Measurements from ENCODE around the gene ATOX1. TPM values are rescaled to one million over a fixed set of nuclear protein-coding genes. Genes with fewer than 3 reads are reported as not detected.

Gene ATOX1
- total RNA-seq, 4 donors from 2014 or later = 59.5 to 125 (median 109) TPM

DNA sequence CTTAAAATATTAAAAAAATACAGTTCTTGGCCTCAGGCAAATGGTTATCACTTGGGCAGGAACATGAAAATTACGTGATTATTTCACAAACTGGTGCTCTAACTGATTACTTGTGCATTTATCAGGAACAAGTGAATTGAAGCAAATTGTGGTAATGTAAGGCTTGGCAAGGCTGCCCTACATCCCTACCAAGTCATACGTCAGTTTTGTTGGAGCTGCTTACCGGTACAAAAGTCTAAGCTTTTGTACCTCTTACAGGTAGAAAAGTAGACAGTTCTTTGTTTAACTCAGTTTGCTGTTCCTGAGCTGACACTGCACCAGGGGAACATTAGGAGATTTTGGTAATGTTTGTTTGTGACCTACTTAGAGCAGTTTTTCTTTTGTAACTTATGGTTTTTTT lies 15.5 kb upstream of the ATOX1 start:
- TF ChIP-seq, protein P1, sequence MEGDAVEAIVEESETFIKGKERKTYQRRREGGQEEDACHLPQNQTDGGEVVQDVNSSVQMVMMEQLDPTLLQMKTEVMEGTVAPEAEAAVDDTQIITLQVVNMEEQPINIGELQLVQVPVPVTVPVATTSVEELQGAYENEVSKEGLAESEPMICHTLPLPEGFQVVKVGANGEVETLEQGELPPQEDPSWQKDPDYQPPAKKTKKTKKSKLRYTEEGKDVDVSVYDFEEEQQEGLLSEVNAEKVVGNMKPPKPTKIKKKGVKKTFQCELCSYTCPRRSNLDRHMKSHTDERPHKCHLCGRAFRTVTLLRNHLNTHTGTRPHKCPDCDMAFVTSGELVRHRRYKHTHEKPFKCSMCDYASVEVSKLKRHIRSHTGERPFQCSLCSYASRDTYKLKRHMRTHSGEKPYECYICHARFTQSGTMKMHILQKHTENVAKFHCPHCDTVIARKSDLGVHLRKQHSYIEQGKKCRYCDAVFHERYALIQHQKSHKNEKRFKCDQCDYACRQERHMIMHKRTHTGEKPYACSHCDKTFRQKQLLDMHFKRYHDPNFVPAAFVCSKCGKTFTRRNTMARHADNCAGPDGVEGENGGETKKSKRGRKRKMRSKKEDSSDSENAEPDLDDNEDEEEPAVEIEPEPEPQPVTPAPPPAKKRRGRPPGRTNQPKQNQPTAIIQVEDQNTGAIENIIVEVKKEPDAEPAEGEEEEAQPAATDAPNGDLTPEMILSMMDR (IDR thresholded peaks at IDR 0.05; ENCODE audit: low read depth) = no peak

DNA sequence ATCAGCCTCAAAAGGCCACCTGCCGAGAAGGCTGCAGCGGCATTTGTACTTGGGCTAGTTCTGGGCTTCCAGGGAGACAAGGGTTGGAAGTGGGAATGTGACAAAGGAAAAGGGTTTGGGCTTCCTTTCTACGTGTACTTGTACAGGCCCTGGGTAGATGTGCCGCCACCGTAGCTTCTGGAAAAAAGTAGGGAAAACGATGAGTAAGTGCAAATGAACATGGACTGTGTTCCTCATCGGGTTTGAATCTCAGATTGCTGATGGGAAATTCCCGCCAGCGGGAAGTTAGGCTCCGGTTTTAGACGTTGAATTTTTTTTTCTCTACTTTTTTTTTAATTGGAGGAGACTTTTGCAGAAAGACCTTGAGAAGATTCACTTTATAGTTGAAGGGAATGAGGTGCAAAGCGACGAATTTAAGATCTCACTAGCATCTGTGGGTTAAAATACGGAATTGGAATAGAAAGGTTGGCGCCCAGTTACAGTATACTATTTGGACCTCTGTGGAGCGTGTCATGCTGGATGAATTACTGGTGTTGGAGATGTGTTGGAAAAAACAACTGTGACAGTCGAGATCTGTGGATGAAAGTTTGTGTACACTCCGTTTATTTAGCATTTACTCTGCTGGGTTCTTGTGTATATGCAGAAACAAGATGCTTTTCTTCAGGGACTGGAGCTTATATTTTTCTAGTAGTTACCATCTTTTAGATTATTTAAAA lies 14.6 kb upstream of the ATOX1 start:
- TF ChIP-seq, protein P1 (IDR thresholded peaks at IDR 0.05; ENCODE audit: low read depth) = no peak

DNA sequence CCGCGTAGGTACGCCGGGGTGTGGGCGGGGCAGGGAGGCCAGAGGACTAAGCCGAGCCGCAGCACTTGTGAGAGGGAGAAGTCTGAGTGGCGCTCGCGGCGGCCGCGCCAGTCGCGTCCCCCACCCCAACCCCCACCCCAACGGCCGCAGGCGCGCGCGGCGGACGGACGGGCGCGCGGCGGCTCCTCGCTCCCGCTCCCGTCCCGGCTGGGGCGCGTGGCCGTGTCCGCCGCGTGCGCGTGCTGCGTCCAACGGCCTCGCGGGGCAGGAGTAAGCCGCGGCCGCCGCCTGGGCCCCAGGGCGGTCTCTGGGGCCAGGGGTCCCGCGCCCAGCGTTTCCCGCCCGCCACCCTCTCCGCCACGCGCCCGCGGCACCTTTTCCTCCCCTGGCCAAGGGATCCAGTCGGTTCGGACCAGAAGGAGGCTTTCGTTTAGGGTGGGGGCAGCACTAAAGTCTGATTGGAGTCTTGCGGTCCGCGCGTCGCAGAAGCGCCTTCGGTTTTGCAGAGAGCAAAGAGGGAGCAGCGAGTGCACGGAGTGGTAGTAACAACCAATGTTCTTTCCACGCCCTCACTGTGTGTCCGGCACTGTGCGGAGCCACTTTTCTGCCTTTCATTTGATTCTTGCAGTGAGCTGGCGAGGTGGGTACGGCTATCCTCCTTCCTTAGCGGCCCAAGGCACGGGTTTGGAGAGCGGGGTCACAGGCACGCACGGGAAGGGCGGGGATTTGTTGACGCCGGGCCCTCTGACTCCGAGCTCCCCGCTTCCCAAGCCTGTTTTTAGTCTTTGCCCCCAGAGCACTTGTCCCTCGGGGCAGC lies 13.8 kb upstream of the ATOX1 start:
- TF ChIP-seq, protein P1 (IDR thresholded peaks at IDR 0.05; ENCODE audit: low read depth) = no peak

DNA sequence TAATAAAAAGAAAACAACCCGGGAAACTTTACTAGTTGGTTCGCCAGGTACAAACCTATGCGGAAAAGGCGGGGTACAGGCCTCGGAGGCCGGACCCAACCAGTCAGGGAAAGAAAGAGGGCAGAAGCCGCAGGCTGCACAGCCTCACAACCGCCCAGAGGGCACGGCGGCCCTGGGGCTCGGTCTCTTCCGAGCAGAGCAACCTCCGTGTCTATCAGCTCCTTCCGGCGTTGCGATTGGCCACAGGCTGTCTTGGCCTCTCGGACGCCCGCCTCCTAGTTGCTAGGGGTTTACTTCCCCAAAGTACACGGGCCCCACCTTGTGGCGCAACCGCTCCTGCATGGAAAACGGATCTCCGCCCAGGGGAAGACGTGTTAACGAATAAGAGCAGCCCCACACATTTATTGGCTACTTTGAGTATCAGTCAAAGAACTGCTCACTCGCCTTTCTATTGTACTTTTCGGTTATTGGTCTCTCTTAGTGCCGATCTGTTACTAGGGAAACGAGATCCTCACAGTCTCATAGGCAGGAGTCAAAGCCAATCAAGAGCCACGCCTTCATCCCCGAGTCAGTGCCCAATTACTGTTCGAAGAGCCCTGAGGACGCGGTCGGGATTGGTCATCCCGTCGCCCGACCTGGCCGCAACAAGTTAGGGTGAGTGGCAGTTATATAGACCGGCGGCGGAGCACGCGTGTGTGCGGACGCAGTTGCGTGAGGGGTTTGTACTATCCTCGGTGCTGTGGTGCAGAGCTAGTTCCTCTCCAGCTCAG lies 13.0 kb upstream of the ATOX1 start, which contains the start of gene G3BP1:
Gene G3BP1 (plus strand): TSS at position 696 of the 770 bp plus-strand sequence. CDS start 14,667 bp downstream, outside the sequence.
- TF ChIP-seq, protein P1 (IDR thresholded peaks at IDR 0.05; ENCODE audit: low read depth) = no peak

DNA sequence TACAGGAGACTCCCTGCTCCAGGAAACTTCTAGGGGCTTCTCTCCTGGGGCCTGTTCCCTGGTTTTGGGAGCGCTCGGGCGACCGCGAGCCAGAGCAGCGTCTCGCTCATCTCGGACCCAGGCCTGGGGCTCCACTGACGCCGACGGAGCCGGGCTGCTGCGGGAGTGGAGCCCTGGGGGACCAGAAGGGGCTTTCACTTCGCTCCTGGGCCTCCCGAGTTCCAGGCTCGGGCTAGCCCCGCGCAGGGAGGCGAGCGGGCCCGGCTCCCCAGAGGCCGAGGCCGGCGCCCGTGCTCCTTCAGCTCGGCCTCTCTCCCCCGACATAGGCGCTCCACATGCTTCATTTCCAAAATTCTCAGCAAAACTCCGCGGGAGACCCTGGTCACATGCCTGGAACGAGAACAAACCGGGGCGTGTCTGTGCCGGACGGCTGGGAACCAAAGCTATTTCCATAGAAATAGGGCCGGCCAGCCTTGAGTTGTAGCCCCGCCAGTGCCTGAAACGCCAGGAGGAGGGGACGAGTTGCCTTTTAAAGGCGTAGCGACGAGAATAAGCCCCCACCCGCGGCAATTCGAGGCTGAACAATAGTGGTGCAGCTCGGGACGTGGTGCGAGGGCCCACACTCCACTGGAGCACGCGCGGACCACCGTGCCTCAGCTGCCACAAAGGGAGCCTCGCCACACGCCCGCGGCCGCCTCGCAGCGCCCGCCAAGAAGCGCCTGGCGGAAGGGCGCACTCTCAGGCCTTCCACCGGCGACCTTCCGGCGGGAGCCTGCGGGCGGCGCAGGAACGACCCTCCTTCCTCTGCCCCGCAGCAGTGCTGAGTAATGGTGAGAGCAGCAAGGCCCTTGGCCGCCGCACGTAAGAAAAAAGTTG lies 12.2 kb upstream of the ATOX1 start:
- TF ChIP-seq, protein P1 (IDR thresholded peaks at IDR 0.05; ENCODE audit: low read depth) = no peak

DNA sequence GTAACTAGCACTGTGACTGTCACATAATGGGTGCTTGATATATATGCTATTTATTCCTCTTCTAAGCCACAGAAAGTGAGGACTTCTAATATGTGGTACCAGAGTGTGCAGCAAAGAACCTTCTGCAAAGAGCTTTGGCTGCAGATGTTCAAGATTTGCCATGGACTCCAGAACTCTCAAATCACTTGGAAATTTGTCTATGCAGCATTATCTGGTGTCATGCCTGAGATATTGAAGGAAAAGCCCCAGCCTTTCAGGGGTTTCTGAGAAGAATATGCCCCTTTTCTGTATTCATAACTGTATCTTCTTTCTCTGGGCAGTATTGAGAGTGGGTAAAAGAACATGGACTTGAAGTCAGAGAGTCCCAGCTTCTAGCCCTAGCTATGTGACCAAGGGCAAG lies 8.5 kb upstream of the ATOX1 start:
- TF ChIP-seq, protein P1 (IDR thresholded peaks at IDR 0.05; ENCODE audit: low read depth) = no peak
